PC-9 (cell line): ENCODE data around the gene MTMR3. TPM values are rescaled to one million over a fixed set of nuclear protein-coding genes. Genes with fewer than 3 reads are reported as not detected.

Experiments
- BruUV-seq: library from RNA; stranded (reverse); fragments of 400-500 nt; replicated peaks from 2 replicates; lab custom pipeline; 2021; lab: Mats Ljungman, UMichigan
- CTCF ChIA-PET: fragments of 300-600 bp; sonication (Branson Sonifier 250); formaldehyde crosslinking; loops from one replicate; lab custom pipeline; 2022; ENCODE audit warnings: antibody characterized with exemption; lab: Charles Lee
- POLR2A ChIA-PET: fragments of 300-600 bp; sonication (Branson Sonifier 250); formaldehyde crosslinking; loops from one replicate; lab custom pipeline; 2022; ENCODE audit warnings: antibody characterized with exemption; ENCODE audit not compliant: unreplicated experiment; lab: Charles Lee
- DNase-seq, 2 experiments: peaks; one replicate each; pipeline versions ENCODE4 v3.0.0 to v3.0.0-alpha.2; 2015 to 2022; ENCODE audit warnings: mixed read lengths in 1 of 2
- H2AFZ ChIP-seq: fragments of 200-600 bp; sonication (generic); 2 replicates; pipeline ENCODE4 v1.8.1; 2017; ENCODE audit warnings: antibody characterized with exemption
- H3F3A ChIP-seq: fragments of 200-600 bp; sonication (generic); 2 replicates; pipeline ENCODE4 v1.8.1; 2017; ENCODE audit warnings: antibody characterized with exemption, mild to moderate bottlenecking, low read depth; ENCODE audit not compliant: insufficient read depth
- H3K27ac ChIP-seq: fragments of 200-600 bp; sonication (generic); 2 replicates; pipeline ENCODE4 v1.6.1; 2016; ENCODE audit warnings: mixed run types
- H3K27me3 ChIP-seq: fragments of 200-600 bp; sonication (generic); 2 replicates; pipeline ENCODE4 v1.6.1; 2016; ENCODE audit warnings: low read depth, mixed run types; ENCODE audit not compliant: insufficient read depth
- H3K36me3 ChIP-seq: fragments of 200-600 bp; sonication (generic); 2 replicates; pipeline ENCODE4 v1.6.1; 2016; ENCODE audit warnings: low read depth, mixed run types
- H3K4me1 ChIP-seq: fragments of 200-600 bp; sonication (generic); replicated peaks from 2 replicates; pipeline ENCODE4 v1.6.1; 2016; ENCODE audit warnings: mixed run types; ENCODE audit not compliant: insufficient read depth
- H3K4me2 ChIP-seq: fragments of 200-600 bp; sonication (generic); 2 replicates; pipeline ENCODE4 v1.6.1; 2017; ENCODE audit warnings: mixed run types
- H3K4me3 ChIP-seq: fragments of 200-600 bp; sonication (generic); 2 replicates; pipeline ENCODE4 v1.6.1; 2016; ENCODE audit warnings: mixed run types
- H3K79me2 ChIP-seq: fragments of 200-600 bp; sonication (generic); 2 replicates; pipeline ENCODE4 v1.6.1; 2017; ENCODE audit warnings: low read depth, mixed run types
- H3K9me2 ChIP-seq: fragments of 200-600 bp; sonication (generic); 2 replicates; pipeline ENCODE4 v1.8.1; 2017; ENCODE audit warnings: mild to moderate bottlenecking; ENCODE audit not compliant: insufficient read depth
- H3K9me3 ChIP-seq: fragments of 200-600 bp; sonication (generic); 2 replicates; pipeline ENCODE4 v1.8.1; 2016; ENCODE audit warnings: low read depth; ENCODE audit not compliant: insufficient read depth
- H4K20me1 ChIP-seq: fragments of 200-600 bp; sonication (generic); 2 replicates; pipeline ENCODE4 v1.8.1; 2017; ENCODE audit not compliant: insufficient read depth
- CTCF ChIP-seq: fragments of 200-600 bp; sonication (generic); conservative IDR thresholded peaks from 2 replicates; pipeline ENCODE4 v1.6.1; 2017; ENCODE audit warnings: mixed run types, antibody characterized with exemption, mild to moderate bottlenecking, moderate library complexity
- EZH2 ChIP-seq: fragments of 200-600 bp; sonication (generic); IDR thresholded peaks from 2 replicates; pipeline ENCODE4 v1.8.0; 2017; ENCODE audit warnings: antibody characterized with exemption, low read depth
- intact Hi-C: fragments of 100-400 bp; cut with micrococcal nuclease; formaldehyde crosslinking; loops from one replicate; pipeline ENCODE4 v1.10.0; 2022; ENCODE audit not compliant: unreplicated experiment
- total RNA-seq: library from RNA; stranded (reverse); gene quantifications from 2 replicates; pipeline ENCODE4 v1.2.3, GENCODE V29; 2021

The MTMR3 gene
- total RNA-seq, 1 experiment from 2014 or later = 28.1 TPM

- Histone ChIP-seq H3K27me3 (no peaks in the 10 kb centered on the region), H3K4me3 (no peak overlapping the region), H3K36me3 (no peaks in the 10 kb centered on the region), H3K9me2 (no peaks in the 10 kb centered on the region), H3K4me1 (peaks cover 14% of the 10 kb centered on the region; the same call in 1 of the 2 replicates), H4K20me1 (peaks cover 8% of the 10 kb centered on the region; the same call in 1 of the 2 replicates), H3K9me3 (no peaks in the 10 kb centered on the region), H2AFZ (no peak overlapping the region), H3F3A (peaks cover 15% of the 10 kb centered on the region; the same call in 1 of the 2 replicates), H3K79me2 (peaks cover 26% of the 10 kb centered on the region), H3K4me2 (no peak overlapping the region), H3K27ac (no peak overlapping the region)
- intact Hi-C loops = no loop called here
- BruUV-seq = no TSS peak
- ChIA-PET POLR2A (no interaction called here), CTCF (no interaction called here)
- TF ChIP-seq CTCF (no peak), EZH2 (no peak)
- DNase-seq = no peak
Observed at GRCh38 chr22:29956680-29957079, 73.7 kb downstream of the MTMR3 start.

- ChIA-PET POLR2A (no interaction called here), CTCF (no interaction called here)
- H3F3A ChIP-seq = peaks cover 11% of the 10 kb centered on the region; the same call in 1 of the 2 replicates
- H3K27ac ChIP-seq = no peak overlapping the region
- H2AFZ ChIP-seq = no peak overlapping the region
- intact Hi-C loops = no loop called here
- H3K9me3 ChIP-seq = no peaks in the 10 kb centered on the region
- TF ChIP-seq CTCF (no peak), EZH2 (no peak)
- DNase-seq = no peak
- H4K20me1 ChIP-seq = peaks cover 4% of the 10 kb centered on the region; the same call in 1 of the 2 replicates
- no TSS peak for BruUV-seq
- H3K4me2 ChIP-seq = no peak overlapping the region
- H3K79me2 ChIP-seq = peaks cover 21% of the 10 kb centered on the region
- no peaks in the 10 kb centered on the region for H3K9me2 ChIP-seq
- H3K4me1 ChIP-seq = peaks cover 14% of the 10 kb centered on the region; the same call in 1 of the 2 replicates
- no peaks in the 10 kb centered on the region for H3K36me3 ChIP-seq
- H3K27me3 ChIP-seq = no peaks in the 10 kb centered on the region
- H3K4me3 ChIP-seq = no peak overlapping the region
Observed at GRCh38 chr22:29958170-29958569, 75.2 kb downstream of the MTMR3 start.

- intact Hi-C loops = no loop called here
- DNase-seq = no peak
- TF ChIP-seq CTCF = no peak
- Histone ChIP-seq H4K20me1 (no peaks in the 10 kb centered on the region), H3K4me1 (no peaks in the 10 kb centered on the region), H2AFZ (no peak overlapping the region), H3K9me2 (no peaks in the 10 kb centered on the region), H3F3A (peaks cover 6% of the 10 kb centered on the region), H3K4me2 (no peak overlapping the region), H3K9me3 (no peaks in the 10 kb centered on the region), H3K79me2 (peaks cover 28% of the 10 kb centered on the region), H3K27me3 (no peaks in the 10 kb centered on the region), H3K36me3 (no peaks in the 10 kb centered on the region), H3K4me3 (no peak overlapping the region), H3K27ac (no peak overlapping the region)
- ChIA-PET POLR2A (no interaction called here), CTCF (no interaction called here)
- BruUV-seq = no TSS peak
Observed at GRCh38 chr22:29964776-29965175, 81.8 kb downstream of the MTMR3 start.
